H9 (cell line): ENCODE measurements around the gene GPC3. TPM values are rescaled to one million over a fixed set of nuclear protein-coding genes. Genes with fewer than 3 reads are reported as not detected.

ENCODE experiments used
- DNase-seq: peaks from one replicate; pipeline ENCODE4 v3.0.0-alpha.2; 2017
- H2AFZ ChIP-seq: one replicate; pipeline ENCODE4 v1.6.1; 2013; ENCODE audit warnings: mild to moderate bottlenecking, low read length, control low read depth, moderate library complexity
- H2AK5ac ChIP-seq: 2 replicates; pipeline ENCODE4 v1.6.1; 2013; ENCODE audit warnings: low read length, control low read depth, mixed read lengths; ENCODE audit not compliant: insufficient read length
- H2BK120ac ChIP-seq: one replicate; pipeline ENCODE4 v1.6.1; 2013; ENCODE audit warnings: low read depth, mild to moderate bottlenecking, low read length, control low read depth, inconsistent platforms; ENCODE audit not compliant: poor library complexity, severe bottlenecking
- H2BK12ac ChIP-seq: 2 replicates; pipeline ENCODE4 v1.6.1; 2013; ENCODE audit warnings: low read length, control low read depth, mixed read lengths, low read depth; ENCODE audit not compliant: insufficient read length
- H2BK15ac ChIP-seq: 2 replicates; pipeline ENCODE4 v1.6.1; 2013; ENCODE audit warnings: low read depth, low read length, control low read depth
- H2BK20ac ChIP-seq: one replicate; pipeline ENCODE4 v1.6.1; 2013; ENCODE audit warnings: low read depth, mild to moderate bottlenecking, low read length, control low read depth, inconsistent platforms; ENCODE audit not compliant: poor library complexity, severe bottlenecking
- H2BK5ac ChIP-seq: 2 replicates; pipeline ENCODE4 v1.6.1; 2013; ENCODE audit warnings: low read length, control low read depth, mixed read lengths; ENCODE audit not compliant: insufficient read length
- H3K14ac ChIP-seq: 2 replicates; pipeline ENCODE4 v1.6.1; 2013; ENCODE audit warnings: low read length, control low read depth; ENCODE audit not compliant: insufficient read depth
- H3K18ac ChIP-seq: 2 replicates; pipeline ENCODE4 v1.6.1; 2013; ENCODE audit warnings: low read depth, mild to moderate bottlenecking, mixed read lengths, low read length, control low read depth; ENCODE audit not compliant: insufficient read length
- H3K23ac ChIP-seq: 2 replicates; pipeline ENCODE4 v1.6.1; 2013; ENCODE audit warnings: low read length, control low read depth, mixed read lengths, low read depth; ENCODE audit not compliant: insufficient read length
- H3K23me2 ChIP-seq: 2 replicates; pipeline ENCODE4 v1.6.1; 2013; ENCODE audit warnings: low read depth, mild to moderate bottlenecking, mixed read lengths, low read length, control low read depth; ENCODE audit not compliant: insufficient read length, poor library complexity, severe bottlenecking
- H3K27ac ChIP-seq: 2 replicates; pipeline ENCODE4 v1.5.1; 2013; ENCODE audit warnings: low read length, control low read depth, mixed read lengths, low read depth; ENCODE audit not compliant: insufficient read length
- H3K27me3 ChIP-seq: 2 replicates; pipeline ENCODE4 v1.6.1; 2013; ENCODE audit warnings: low read length, control low read depth, inconsistent platforms; ENCODE audit not compliant: insufficient read depth
- H3K4ac ChIP-seq: 2 replicates; pipeline ENCODE4 v1.6.1; 2013; ENCODE audit warnings: low read depth, mild to moderate bottlenecking, control low read depth, inconsistent platforms, low read length, moderate library complexity
- H3K4me1 ChIP-seq: 2 replicates; pipeline ENCODE4 v1.6.1; 2013; ENCODE audit warnings: low read length, control low read depth, inconsistent platforms; ENCODE audit not compliant: insufficient read depth
- H3K4me2 ChIP-seq: 2 replicates; pipeline ENCODE4 v1.6.1; 2013; ENCODE audit warnings: low read length, control low read depth, mixed read lengths; ENCODE audit not compliant: insufficient read length, insufficient read depth
- H3K56ac ChIP-seq: 2 replicates; pipeline ENCODE4 v1.6.1; 2013; ENCODE audit warnings: low read depth, mild to moderate bottlenecking, mixed read lengths, low read length, control low read depth; ENCODE audit not compliant: insufficient read length
- H3K79me1 ChIP-seq: 2 replicates; pipeline ENCODE4 v1.6.1; 2013; ENCODE audit warnings: low read depth, mild to moderate bottlenecking, moderate library complexity, low read length, control low read depth, inconsistent platforms; ENCODE audit not compliant: insufficient read depth, poor library complexity, severe bottlenecking
- H3K79me2 ChIP-seq: 2 replicates; pipeline ENCODE4 v1.6.1; 2013; ENCODE audit warnings: low read length, control low read depth, inconsistent platforms; ENCODE audit not compliant: insufficient read depth
- H3K9ac ChIP-seq: 2 replicates; pipeline ENCODE4 v1.6.1; 2013; ENCODE audit warnings: low read length, control low read depth, mixed read lengths; ENCODE audit not compliant: insufficient read length; ENCODE audit errors: extremely low read depth
- H3K9me3 ChIP-seq: one replicate; pipeline ENCODE4 v1.6.1; 2013; ENCODE audit warnings: low read depth, low read length, inconsistent platforms; ENCODE audit not compliant: control insufficient read depth
- H3T11ph ChIP-seq: one replicate; pipeline ENCODE4 v1.6.1; 2013; ENCODE audit warnings: mild to moderate bottlenecking, low read length, control low read depth, inconsistent platforms
- H4K20me1 ChIP-seq: one replicate; pipeline ENCODE4 v1.6.1; 2013; ENCODE audit not compliant: control insufficient read depth, insufficient read length, insufficient read depth
- H4K5ac ChIP-seq: 2 replicates; pipeline ENCODE4 v1.6.1; 2013; ENCODE audit warnings: low read depth, mild to moderate bottlenecking, mixed read lengths, low read length, control low read depth; ENCODE audit not compliant: insufficient read length
- H4K8ac ChIP-seq: replicated peaks from 2 replicates; pipeline ENCODE4 v1.6.1; 2013; ENCODE audit warnings: low read length, control low read depth, mixed read lengths, low read depth; ENCODE audit not compliant: insufficient read length
- H4K91ac ChIP-seq: 2 replicates; pipeline ENCODE4 v1.6.1; 2013; ENCODE audit warnings: low read depth, mild to moderate bottlenecking, moderate library complexity, mixed read lengths, low read length, control low read depth; ENCODE audit not compliant: insufficient read length
- H3K27ac Mint-ChIP-seq, 3 experiments: 2 replicates in 2 of 3; 3 replicates in 1 of 3; pipeline ENCODE4 v1.8.0; 2020 to 2021; ENCODE audit warnings: mixed read lengths in 3 of 3, mild to moderate bottlenecking in 1 of 3, moderate library complexity in 1 of 3
- H3K27me3 Mint-ChIP-seq: 2 replicates; pipeline ENCODE4 v1.8.0; 2021; ENCODE audit warnings: low read depth, mild to moderate bottlenecking, moderate library complexity, mixed read lengths
- H3K36me3 Mint-ChIP-seq, 3 experiments: 2 replicates in 2 of 3; 3 replicates in 1 of 3; pipeline ENCODE4 v1.8.0; 2020 to 2021; ENCODE audit warnings: low read depth in 3 of 3, mixed read lengths in 3 of 3; ENCODE audit not compliant: insufficient read depth in 1 of 3
- H3K4me1 Mint-ChIP-seq, 2 experiments: 2 replicates each; pipeline ENCODE4 v1.8.0; 2020; ENCODE audit warnings: mixed read lengths in 2 of 2
- H3K4me3 Mint-ChIP-seq, 2 experiments: 2 replicates in 1 of 2; 3 replicates in 1 of 2; pipeline ENCODE4 v1.8.0; 2020 to 2021; ENCODE audit warnings: mild to moderate bottlenecking in 2 of 2, mixed read lengths in 2 of 2, moderate library complexity in 1 of 2
- H3K9me3 Mint-ChIP-seq, 2 experiments: 2 replicates in 1 of 2; 3 replicates in 1 of 2; pipeline ENCODE4 v1.8.0; 2020; ENCODE audit warnings: mild to moderate bottlenecking in 2 of 2, mixed read lengths in 2 of 2, moderate library complexity in 1 of 2
- WGBS: extraction: QIAGEN DNeasy Blood & Tissue Kit; methylation state at CpG from one replicate; pipeline ENCODE4 v1.1.7; 2013; ENCODE audit warnings: missing lambda C conversion rate, low lambda C conversion rate, mixed read lengths; ENCODE audit not compliant: insufficient read length; ENCODE audit errors: extremely low coverage; 5-methylcytosine and 5-hydroxymethylcytosine counted together
- total RNA-seq: library from RNA; stranded (reverse); gene quantifications from 2 replicates; pipeline ENCODE4 v1.2.1, GENCODE V29; 2021
- TF ChIP-seq, protein P1 (sequence below): fragments of 200-600 bp; sonication (generic); conservative IDR thresholded peaks from 3 replicates; pipeline ENCODE4 v1.8.0; 2021; ENCODE audit warnings: antibody characterized with exemption, mild to moderate bottlenecking

Gene GPC3
- total RNA-seq, 1 experiment from 2014 or later = 108 TPM

DNA sequence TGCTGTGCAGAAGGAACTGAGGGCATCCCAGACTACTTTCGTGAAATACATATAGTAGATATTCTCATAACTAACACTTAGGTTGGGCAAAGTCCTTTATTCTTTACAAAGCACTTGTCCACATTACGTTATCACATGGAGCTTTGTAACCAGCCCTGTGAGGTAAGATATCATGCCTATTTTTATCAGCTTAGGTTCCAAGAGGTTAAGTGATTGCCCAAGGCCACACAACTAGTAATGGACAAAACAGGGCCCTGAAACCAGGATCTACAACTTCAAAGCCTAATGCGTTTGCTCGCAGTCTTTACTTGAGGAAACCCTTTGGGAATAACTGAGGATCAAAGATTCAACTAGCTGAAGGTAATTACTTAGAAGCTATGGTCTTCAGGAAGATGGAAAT, 261.5 kb downstream of the GPC3 start:
- no peak overlapping the region for H2BK15ac ChIP-seq
- no peak overlapping the region for H2BK120ac ChIP-seq
- H3K27ac Mint-ChIP-seq = no peak overlapping the region
- no peak overlapping the region for H3K18ac ChIP-seq
- no peak overlapping the region for H4K8ac ChIP-seq
- H3K23ac ChIP-seq = no peak overlapping the region
- DNase-seq = no peak
- H3K56ac ChIP-seq = no peak overlapping the region
- H2AFZ ChIP-seq = no peak overlapping the region
- H3K27me3 Mint-ChIP-seq = no peaks in the 10 kb centered on the region
- H3K4me1 Mint-ChIP-seq = peaks cover 9 to 11% of the 10 kb centered on the region in 2 experiments
- WGBS = no CpG with 5 or more reads among the region's 4 CpGs
- H3K9me3 ChIP-seq = no peaks in the 10 kb centered on the region
- H3K4ac ChIP-seq = no peak overlapping the region
- TF ChIP-seq, protein P1, sequence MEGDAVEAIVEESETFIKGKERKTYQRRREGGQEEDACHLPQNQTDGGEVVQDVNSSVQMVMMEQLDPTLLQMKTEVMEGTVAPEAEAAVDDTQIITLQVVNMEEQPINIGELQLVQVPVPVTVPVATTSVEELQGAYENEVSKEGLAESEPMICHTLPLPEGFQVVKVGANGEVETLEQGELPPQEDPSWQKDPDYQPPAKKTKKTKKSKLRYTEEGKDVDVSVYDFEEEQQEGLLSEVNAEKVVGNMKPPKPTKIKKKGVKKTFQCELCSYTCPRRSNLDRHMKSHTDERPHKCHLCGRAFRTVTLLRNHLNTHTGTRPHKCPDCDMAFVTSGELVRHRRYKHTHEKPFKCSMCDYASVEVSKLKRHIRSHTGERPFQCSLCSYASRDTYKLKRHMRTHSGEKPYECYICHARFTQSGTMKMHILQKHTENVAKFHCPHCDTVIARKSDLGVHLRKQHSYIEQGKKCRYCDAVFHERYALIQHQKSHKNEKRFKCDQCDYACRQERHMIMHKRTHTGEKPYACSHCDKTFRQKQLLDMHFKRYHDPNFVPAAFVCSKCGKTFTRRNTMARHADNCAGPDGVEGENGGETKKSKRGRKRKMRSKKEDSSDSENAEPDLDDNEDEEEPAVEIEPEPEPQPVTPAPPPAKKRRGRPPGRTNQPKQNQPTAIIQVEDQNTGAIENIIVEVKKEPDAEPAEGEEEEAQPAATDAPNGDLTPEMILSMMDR = no peak
- no peak overlapping the region for H3K4me2 ChIP-seq
- no peak overlapping the region for H2BK12ac ChIP-seq
- H4K5ac ChIP-seq = no peak overlapping the region
- no peak overlapping the region for H3K4me3 Mint-ChIP-seq
- no peak overlapping the region for H4K91ac ChIP-seq
- no peaks in the 10 kb centered on the region for H3K27me3 ChIP-seq
- no peak overlapping the region for H2AK5ac ChIP-seq
- H2BK5ac ChIP-seq = no peak overlapping the region
- no peak overlapping the region for H3K27ac ChIP-seq
- H3K36me3 Mint-ChIP-seq = peaks cover 7 to 16% (median 15%) of the 10 kb centered on the region in 3 experiments
- H3K14ac ChIP-seq = no peak overlapping the region
- no peaks in the 10 kb centered on the region for H3K23me2 ChIP-seq
- H3K79me1 ChIP-seq = no peaks in the 10 kb centered on the region
- H2BK20ac ChIP-seq = no peak overlapping the region
- H4K20me1 ChIP-seq = no peaks in the 10 kb centered on the region
- no peak overlapping the region for H3T11ph ChIP-seq
- H3K79me2 ChIP-seq = no peaks in the 10 kb centered on the region
- peaks cover 13 to 17% of the 10 kb centered on the region in 2 experiments for H3K9me3 Mint-ChIP-seq
- no peaks in the 10 kb centered on the region for H3K4me1 ChIP-seq
- H3K9ac ChIP-seq = no peak overlapping the region
